AG08396 (cell line): ENCODE measurements around the gene C12orf50.
"Not testable (repeated sequence)": the region's sequence is repeated elsewhere in the genome, so short reads cannot be mapped to it uniquely, and the experiment has no call there.

Experiments used
- DNase-seq: peaks from one replicate; pipeline ENCODE4 v3.0.0; 2012; ENCODE audit warnings: low spot score, mixed read lengths

Gene C12orf50

GRCh38 chr12:88029093-88029665, at the start of gene C12orf50:
Gene C12orf50, minus strand, starts transcription at chr12:88029401. Its CDS starts 2,439 bp downstream, at chr12:88026962.
- no peak for DNase-seq

GRCh38 chr12:88067301-88067700, 38.1 kb upstream of the C12orf50 start:
- no peak for DNase-seq

- no peak for DNase-seq
These were observed 34.2 kb upstream of the C12orf50 start for GRCh38 chr12:88063375-88063774.

DNA sequence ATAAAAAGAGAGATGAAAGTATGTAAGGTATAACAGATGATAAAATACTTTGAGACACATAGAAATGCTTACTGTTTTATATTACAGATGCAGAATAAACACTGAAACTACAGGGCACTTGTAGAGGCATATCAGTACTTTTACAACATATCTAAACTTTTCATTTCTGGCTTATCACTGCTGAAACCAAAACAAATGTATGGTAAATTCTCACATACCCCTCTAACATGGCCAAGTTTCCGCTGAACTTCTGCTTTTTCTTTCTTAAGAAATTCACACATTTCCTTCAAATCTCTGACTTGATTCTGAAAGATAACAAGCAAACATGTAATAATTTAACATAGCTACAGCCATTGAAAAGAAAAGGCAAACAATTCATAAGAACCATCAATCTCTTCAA, 33.3 kb upstream of the C12orf50 start:
- DNase-seq, result no peak

DNA sequence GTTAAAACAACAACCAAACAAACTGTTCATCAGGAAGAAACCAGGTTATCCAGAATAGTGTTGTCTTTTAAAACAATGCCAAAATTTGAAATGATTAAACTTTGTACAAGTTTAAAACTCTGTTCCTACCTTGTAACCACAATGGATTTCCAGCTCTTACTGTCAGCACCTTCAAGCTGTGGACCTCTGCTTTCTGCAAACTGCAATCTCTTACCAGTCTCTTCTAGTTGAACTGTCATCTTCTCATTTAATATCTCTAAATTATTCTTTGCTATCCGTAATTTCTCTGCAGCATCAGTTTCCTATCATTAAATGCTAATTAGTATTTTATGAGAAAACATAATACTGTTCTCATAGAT, 29.5 kb upstream of the C12orf50 start:
- DNase-seq, result no peak

DNA sequence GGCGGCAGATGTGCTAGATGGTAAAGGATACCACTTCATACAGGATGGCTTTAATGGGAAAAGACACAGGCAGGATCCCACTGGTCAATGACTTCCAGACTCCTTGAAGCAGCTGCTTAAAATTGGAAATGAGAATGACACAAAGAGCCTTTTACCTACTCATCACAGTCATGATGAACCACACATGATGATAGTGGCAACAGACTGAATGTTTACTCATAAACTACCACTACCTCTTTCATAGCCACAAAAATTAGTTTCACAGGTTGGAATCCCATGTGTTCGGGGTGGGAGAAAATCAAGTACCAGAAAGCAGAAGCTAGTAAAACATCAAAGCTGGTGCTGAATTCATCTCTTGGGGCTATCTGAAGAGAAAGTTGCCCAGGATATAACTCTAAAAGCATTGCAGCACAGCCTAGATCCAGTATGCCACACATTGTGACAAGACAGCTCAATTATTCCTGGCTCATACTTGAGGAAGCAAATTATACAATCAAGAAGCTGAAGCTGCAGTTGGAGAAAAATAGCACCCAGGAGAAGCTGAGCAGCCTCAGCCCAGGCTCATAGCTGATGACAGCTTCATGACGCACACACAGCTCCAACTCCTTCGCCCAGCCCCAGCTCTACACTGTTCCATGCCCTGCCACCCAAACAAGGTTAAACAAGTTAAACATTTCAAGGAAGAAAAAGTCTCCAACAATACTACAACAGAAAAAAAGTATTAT, 29.0 kb upstream of the C12orf50 start:
- no peak for DNase-seq

- DNase-seq, result no peak
These were observed 27.4 kb upstream of the C12orf50 start for GRCh38 chr12:88056571-88056970.

DNA sequence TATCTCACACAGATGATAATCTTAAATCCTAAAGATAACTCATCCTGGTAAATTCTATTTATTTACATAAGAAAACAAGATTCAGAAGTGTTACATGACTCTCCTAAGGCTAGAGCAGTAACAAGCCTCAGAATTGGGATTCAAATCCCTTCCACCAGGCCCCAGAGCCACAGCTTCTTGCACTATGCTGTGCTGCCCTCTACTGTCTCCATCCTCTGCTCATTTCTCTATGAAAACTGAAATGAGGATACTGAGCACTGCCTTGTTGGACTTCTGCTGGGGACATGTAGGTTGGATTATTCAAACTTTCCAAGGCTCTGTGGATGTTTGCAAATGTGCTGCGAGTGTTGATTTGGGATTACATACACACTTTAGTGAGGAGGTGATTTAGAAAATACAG, 23.5 kb upstream of the C12orf50 start:
- peak; percentile 15 for DNase-seq

DNA sequence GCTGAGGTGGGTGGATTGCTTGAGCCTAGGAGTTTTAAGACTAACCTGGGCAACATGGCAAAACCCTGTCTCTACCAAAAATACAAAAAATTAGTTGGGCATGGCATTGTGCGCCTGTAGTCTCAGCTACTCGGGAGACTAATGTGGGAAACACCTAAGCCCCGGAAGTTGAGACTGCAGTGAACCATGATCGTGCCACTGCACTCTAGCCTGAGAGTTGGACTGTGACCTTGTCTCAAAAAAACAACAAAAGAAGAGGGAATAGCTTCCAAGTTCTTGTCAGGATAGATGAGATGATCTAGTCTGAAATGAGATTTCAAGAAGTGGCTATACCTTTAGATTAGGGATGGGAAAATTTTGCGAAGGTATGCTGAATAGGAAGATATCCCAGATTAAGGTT, 14.8 kb upstream of the C12orf50 start:
- no peak for DNase-seq

- no peak for DNase-seq
These were observed 8.6 kb upstream of the C12orf50 start for GRCh38 chr12:88037770-88038169.

DNA sequence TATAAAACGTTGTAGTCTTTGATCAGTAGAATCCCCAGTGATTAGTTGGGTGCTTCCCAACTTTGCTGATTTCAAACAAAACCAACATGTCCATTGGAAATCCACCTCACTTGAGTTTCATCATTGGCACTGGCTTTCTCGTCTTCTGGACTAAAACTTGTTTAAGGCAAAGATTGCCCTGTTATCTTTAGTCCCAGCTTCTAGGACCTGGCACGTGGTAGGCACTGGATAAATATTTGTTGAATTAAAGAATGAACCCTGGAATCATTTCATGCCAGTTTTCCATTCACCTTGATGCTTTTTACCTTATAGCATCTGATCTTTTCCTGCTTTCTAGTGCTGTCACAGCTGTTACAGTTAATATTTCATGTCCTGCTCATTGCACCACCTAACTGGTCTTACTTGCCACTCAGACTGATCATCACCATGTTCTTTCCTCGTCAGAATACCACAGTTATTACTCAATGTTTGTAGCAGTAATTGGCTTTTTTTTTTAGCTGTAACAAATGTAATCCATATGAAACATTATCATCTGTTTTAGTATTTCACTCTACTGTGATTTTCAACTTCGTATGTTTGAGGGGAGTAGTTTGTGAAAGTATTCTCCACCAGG, 7.3 kb upstream of the C12orf50 start:
- DNase-seq, result peak; percentile 47

- no peak for DNase-seq
These were observed 6.7 kb upstream of the C12orf50 start for GRCh38 chr12:88035907-88036289.

DNA sequence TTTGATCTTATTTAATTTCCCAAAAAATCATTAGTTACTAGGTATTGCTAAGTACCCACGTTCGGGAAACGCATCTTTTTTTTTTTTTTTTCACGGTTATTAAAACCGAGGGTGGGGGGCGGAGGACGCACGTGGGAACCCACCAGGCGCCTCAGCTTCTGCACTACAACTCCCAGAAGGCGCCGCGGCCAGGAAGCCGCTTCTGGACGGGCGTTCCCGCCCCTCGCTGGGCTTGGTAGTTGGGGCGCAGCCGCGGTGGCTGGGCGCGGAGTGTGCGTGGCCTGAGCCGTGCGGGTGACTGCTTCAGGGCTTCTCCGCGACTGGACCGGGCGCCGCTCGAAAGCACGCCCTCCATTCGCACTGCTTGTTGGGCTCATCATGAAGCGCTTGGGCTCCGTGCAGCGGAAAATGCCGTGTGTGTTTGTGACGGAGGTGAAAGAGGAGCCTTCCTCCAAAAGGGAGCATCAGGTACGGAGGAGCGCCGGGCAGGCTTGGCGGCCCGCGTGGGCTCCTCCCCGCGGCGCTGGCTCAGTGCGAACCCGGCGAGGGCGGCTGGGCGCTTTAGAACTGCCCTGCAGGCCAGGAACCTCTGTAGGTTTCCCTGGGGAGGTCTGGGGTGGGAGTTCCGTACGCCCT, 6.2 kb upstream of the C12orf50 start:
- peak; percentile 94 for DNase-seq

DNA sequence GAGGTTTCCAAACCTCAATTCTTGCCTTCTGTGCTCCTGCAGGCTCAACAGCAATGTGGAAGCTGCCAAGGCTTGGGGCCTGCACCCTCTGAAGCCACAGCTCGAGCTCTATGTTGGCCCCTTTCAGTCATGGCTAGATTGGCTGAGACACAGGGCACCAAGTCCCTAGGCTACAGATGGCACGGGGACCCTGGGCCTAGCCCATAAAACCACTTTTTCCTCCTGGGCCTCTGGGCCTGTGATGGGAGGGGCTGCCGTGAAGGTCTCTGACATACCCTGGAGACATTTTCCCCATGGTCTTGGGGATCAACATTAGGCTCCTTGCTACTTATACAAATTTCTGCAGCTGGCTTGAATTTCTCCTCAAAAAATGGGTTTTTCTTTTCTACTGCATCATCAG, 2.0 kb upstream of the C12orf50 start:
- DNase-seq, result not testable (repeated sequence)

- DNase-seq, result no peak
These were observed 3.0 kb downstream of the C12orf50 start for GRCh38 chr12:88026196-88026595.

GRCh38 chr12:88017964-88018363, 11.2 kb downstream of the C12orf50 start:
- no peak for DNase-seq

DNA sequence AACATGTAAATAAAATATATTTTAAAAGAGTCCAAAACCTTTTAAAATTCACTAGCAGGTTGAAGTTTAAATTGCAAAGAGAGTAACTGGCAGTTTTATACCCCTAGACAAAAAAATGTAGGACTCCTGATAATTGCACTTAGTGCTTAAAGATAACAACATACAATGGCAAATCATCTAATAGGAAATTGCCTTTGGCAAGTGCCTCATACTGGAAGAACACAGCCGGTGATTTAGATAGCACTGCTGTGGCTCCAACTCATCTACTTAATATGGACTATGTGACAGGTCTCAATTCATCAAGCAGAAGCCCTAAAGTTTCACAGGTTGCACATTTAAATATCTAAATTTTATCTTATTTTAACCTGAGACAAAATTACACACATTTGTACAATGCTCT, 13.4 kb downstream of the C12orf50 start:
- no peak for DNase-seq

DNA sequence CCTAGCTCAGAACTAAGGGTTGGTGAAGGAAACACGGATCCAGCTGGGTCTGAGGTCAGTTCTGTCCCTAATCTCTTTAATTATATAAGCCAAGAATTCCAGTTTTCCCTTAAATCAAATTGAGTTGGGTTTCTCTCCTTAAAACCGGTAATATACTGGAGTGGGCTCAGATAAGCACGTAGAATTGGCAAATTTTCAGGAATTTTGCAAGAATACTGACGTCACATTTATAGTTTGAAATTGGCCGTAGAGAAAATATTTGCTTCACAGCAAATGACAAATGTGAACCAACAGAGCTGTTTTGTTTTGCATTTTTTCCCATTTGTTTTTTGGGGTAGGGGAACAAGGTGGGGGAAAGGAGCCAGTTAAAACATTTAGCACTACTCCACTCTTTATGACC, 17.4 kb downstream of the C12orf50 start:
- DNase-seq, result no peak

- DNase-seq, result no peak
These were observed 22.9 kb downstream of the C12orf50 start for GRCh38 chr12:88006351-88006750.

DNA sequence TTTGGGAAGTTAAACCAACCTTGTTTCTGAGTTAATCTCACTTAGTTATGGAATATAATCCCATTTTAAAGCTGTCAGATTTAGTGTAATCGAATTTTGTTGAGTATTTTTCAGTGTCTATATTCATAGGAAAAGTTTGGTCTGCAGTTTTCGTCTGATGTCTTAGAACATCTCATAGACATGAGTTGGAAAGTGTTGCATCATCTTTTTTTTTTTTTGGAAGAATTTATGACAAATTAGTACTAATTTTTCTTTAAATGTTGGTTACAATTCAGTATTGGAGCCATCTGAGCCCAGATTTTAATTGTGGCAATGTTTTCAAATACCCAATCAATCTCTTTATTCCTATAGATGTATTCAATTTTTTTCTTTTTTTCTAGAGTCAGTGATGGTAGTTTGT, 27.9 kb downstream of the C12orf50 start:
- no peak for DNase-seq

GRCh38 chr12:87995581-87996178, 33.5 kb downstream of the C12orf50 start:
- peak; percentile 56 for DNase-seq

DNA sequence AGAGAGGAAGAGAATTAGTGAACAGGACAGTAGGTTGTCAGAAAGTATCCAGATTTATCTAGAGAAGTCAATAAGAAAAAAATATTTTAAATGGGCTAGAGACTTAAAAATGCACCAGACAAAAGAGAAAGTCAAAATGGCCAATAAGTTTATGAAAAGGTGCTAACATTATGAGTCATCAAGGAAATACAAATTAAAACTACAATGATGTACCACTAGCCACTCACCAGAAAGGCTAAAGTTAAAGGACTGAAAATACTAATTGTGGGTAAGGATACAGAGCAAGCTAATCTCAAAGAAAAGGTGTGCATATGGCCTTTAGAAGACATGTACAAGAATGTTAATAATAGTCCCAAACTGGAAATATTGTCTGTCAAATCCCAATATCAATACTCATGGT, 37.7 kb downstream of the C12orf50 start:
- no peak for DNase-seq

DNA sequence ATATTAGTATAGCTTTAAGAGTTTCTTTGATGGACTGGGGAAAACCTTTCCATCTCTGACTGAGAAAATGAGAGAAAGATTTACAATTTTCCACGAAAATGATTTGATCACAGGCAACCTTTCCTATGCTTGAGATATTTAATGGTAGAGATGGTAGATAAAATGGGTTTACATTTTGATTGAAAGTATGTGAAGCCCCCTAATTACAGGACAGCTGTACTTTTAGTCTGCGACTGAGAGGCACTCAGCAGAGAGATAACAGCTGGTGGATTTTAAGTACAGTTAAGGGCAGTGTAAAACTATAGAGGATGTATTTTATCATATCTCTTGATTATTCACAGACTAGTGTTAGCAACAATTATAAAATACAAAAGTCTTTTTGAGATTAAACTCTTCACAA, 40.7 kb downstream of the C12orf50 start:
- DNase-seq, result no peak
